ENCODE results near the gene JPT1. TPM values are rescaled to one million over a fixed set of nuclear protein-coding genes. Genes with fewer than 3 reads are reported as not detected.

Gene JPT1
- total and polyA plus RNA-seq, 10 donors: 47.1 to 192 (median 99.5) TPM

DNA sequence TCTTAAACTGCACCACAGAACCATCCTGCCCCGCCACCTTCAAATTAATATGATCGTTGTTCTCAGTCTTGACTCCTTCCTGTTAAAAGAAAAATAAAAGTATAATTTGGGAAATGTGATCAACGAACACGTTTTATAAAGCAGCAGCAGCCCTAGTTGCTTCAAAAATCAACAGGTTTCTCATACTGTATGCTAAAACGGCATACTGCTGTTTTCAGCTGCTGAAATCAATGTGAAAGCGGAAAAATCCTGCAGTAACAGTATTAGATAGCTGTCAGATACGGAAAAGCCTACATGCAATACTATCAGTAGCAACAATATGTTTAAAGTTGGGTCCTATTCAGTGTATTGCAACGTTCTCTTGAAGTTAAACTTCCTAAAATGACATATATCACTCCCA is 26.8 kb upstream of the JPT1 start:
- H3K27ac ChIP-seq: peak overlapping the region in 7 of 8 donors; percentile 99 to 100 (median 100)
- intact Hi-C loops (cut with DNase I; ENCODE audit: low total_unique reads): no loop called here
- H3K9me3 ChIP-seq: no peaks in the 10 kb centered on the region
- peak overlapping the region; percentile 62 to 98 (median 96) for H3K4me3 ChIP-seq
- WGBS, 5 donors: 3 to 9% (median 7%) methylated on average over 8 of the region's 8 CpGs
- TF ChIP-seq POLR2A (IDR thresholded peaks at IDR 0.05) (no peak), POLR2AphosphoS5 (IDR thresholded peaks at IDR 0.05) (no peak)
- TF ChIP-seq, protein P1, sequence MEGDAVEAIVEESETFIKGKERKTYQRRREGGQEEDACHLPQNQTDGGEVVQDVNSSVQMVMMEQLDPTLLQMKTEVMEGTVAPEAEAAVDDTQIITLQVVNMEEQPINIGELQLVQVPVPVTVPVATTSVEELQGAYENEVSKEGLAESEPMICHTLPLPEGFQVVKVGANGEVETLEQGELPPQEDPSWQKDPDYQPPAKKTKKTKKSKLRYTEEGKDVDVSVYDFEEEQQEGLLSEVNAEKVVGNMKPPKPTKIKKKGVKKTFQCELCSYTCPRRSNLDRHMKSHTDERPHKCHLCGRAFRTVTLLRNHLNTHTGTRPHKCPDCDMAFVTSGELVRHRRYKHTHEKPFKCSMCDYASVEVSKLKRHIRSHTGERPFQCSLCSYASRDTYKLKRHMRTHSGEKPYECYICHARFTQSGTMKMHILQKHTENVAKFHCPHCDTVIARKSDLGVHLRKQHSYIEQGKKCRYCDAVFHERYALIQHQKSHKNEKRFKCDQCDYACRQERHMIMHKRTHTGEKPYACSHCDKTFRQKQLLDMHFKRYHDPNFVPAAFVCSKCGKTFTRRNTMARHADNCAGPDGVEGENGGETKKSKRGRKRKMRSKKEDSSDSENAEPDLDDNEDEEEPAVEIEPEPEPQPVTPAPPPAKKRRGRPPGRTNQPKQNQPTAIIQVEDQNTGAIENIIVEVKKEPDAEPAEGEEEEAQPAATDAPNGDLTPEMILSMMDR (IDR thresholded peaks at IDR 0.05 in 8 of 11, conservative IDR thresholded peaks at IDR 0.05 in 3 of 11): no peak
- H3K27me3 ChIP-seq (replicated peaks in 1 of 7): no peaks in the 10 kb centered on the region
- DNase-seq: no peak
- H3K4me1 ChIP-seq: peaks cover 17 to 70% (median 51%) of the 10 kb centered on the region in 6 donors
- H3K36me3 ChIP-seq: peaks cover 0 to 44% (median 28%) of the 10 kb centered on the region in 6 donors

DNA sequence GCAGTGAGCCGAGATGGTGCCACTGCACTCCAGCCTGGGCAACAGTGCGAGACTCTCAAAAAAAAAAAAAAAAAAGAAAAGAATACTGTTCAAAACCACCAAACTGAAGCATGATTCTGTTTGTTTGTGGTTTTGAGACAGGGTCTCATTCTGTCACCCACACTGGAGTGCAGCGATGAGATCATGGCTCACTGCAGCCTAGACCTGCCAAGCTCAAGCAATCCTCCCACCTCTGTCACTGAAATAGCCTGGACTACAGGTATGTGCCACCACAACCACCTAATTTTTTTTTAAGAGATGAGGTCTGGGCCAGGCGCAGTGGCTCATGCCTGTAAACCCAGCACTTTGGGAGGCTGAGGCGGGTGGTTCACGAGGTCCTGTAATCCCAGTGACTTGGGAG is 24.1 kb upstream of the JPT1 start:
- intact Hi-C loops (cut with DNase I; ENCODE audit: low total_unique reads): loop anchor here (10.0 kb wide), 1 partner anchor 64 kb away; no protein-coding TSS in a partner anchor
- TF ChIP-seq POLR2A (IDR thresholded peaks at IDR 0.05) (no peak), POLR2AphosphoS5 (IDR thresholded peaks at IDR 0.05) (no peak)
- TF ChIP-seq, protein P1 (IDR thresholded peaks at IDR 0.05 in 8 of 11, conservative IDR thresholded peaks at IDR 0.05 in 3 of 11): no peak
- Histone ChIP-seq H3K9me3 (no peaks in the 10 kb centered on the region), H3K4me3 (no peak overlapping the region), H3K36me3 (peaks cover 3 to 70% (median 50%) of the 10 kb centered on the region in 6 donors), H3K27ac (peak overlapping the region in 2 of 8 donors; percentile 4 to 9), H3K27me3 (replicated peaks in 1 of 7) (no peaks in the 10 kb centered on the region), H3K4me1 (peaks cover 13 to 85% (median 51%) of the 10 kb centered on the region in 6 donors)
- WGBS, 5 donors: 78 to 93% (median 90%) methylated on average over 6 of the region's 6 CpGs
- peak; percentile 29 for DNase-seq

DNA sequence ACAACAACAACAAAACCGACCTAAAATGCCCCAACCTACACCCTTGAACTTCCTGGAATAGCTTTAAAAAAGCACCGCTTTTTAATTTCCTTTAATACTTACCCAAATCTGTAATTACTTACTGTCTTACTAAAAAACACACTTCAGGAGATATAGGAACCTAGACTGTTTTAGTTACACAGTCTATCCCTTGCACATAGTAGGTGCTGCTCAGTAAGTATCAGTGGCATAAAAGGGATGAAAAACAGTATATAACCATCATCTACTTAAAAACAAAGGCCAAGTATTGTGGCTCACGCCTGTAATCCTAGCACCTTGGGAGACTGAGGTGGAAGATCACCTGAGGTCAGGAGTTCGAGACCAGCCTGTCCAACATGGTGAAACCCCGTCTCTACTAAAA is 22.3 kb upstream of the JPT1 start:
- no peaks in the 10 kb centered on the region for H3K9me3 ChIP-seq
- H3K4me3 ChIP-seq: no peak overlapping the region
- H3K27ac ChIP-seq: peak overlapping the region in 1 of 8 donors; percentile 30
- TF ChIP-seq, protein P1 (IDR thresholded peaks at IDR 0.05 in 8 of 11, conservative IDR thresholded peaks at IDR 0.05 in 3 of 11): no peak
- no peak for TF ChIP-seq POLR2AphosphoS5 (IDR thresholded peaks at IDR 0.05)
- TF ChIP-seq POLR2A (IDR thresholded peaks at IDR 0.05): no peak
- no peaks in the 10 kb centered on the region for H3K27me3 ChIP-seq (replicated peaks in 1 of 7)
- peaks cover 3 to 87% (median 64%) of the 10 kb centered on the region in 6 donors for H3K36me3 ChIP-seq
- DNase-seq: no peak
- H3K4me1 ChIP-seq: peaks cover 12 to 92% (median 53%) of the 10 kb centered on the region in 6 donors
- WGBS, 5 donors: 79 to 91% (median 86%) methylated on average over 5 of the region's 5 CpGs
- intact Hi-C loops (cut with DNase I; ENCODE audit: low total_unique reads): loop anchor here (10.0 kb wide), 1 partner anchor 62 kb away; no protein-coding TSS in a partner anchor

DNA sequence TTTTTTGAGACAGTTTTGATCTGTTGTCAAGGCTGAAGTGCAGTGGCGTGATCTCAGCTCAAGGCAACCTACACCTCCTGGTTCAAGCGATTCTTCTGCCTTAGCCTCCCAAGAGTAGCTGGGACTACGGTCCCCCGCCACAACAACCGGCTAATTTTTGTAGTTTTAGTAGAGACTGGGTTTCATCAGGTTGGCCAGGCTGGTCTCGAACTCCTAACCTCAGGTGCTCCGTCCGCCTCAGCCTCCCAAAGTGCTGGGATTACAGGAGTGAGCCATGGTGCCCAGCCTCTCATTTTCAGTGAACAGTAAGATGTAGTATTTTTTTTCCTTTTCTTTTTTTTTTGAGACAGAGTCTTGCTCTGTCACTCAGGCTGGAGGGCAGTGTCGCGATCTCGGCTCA is 20.7 kb upstream of the JPT1 start:
- DNase-seq: peak; percentile 43
- Histone ChIP-seq H3K36me3 (peaks cover 3 to 98% (median 67%) of the 10 kb centered on the region in 6 donors), H3K9me3 (no peaks in the 10 kb centered on the region), H3K27ac (no peak overlapping the region), H3K4me1 (peaks cover 12 to 92% (median 48%) of the 10 kb centered on the region in 6 donors), H3K4me3 (no peak overlapping the region), H3K27me3 (replicated peaks in 1 of 7) (no peaks in the 10 kb centered on the region)
- WGBS, 5 donors: 94 to 96% (median 95%) methylated on average over 11 of the region's 11 CpGs
- intact Hi-C loops (cut with DNase I; ENCODE audit: low total_unique reads): loop anchor here (10.0 kb wide), 1 partner anchor 60 kb away; no protein-coding TSS in a partner anchor
- no peak for TF ChIP-seq POLR2A (IDR thresholded peaks at IDR 0.05)
- TF ChIP-seq POLR2AphosphoS5 (IDR thresholded peaks at IDR 0.05): no peak
- TF ChIP-seq, protein P1 (IDR thresholded peaks at IDR 0.05 in 8 of 11, conservative IDR thresholded peaks at IDR 0.05 in 3 of 11): no peak

Measured in spleen (tissue), 11 donors.